Measurements from ENCODE around the gene ZNF512.

DNA sequence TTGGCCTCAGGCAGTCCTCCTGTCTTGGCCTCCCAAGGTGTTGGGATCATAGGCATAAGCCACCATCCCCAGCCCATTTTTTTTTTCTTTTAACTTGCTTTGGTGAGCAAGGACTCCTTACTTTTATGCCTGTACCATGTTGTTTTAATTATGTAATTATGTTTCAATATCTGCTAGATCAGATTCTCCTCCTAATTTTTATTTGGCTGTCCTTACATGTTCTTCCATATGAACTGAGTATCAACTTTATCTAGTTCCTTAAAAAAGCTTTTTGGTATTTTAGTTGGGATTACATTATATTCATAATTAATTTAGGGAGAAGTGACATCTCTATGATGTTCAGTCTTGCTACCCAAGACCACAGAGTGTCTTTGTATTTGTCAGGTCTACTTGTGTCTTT, 62.4 kb downstream of the ZNF512 start:
- TF ChIP-seq, protein P1, sequence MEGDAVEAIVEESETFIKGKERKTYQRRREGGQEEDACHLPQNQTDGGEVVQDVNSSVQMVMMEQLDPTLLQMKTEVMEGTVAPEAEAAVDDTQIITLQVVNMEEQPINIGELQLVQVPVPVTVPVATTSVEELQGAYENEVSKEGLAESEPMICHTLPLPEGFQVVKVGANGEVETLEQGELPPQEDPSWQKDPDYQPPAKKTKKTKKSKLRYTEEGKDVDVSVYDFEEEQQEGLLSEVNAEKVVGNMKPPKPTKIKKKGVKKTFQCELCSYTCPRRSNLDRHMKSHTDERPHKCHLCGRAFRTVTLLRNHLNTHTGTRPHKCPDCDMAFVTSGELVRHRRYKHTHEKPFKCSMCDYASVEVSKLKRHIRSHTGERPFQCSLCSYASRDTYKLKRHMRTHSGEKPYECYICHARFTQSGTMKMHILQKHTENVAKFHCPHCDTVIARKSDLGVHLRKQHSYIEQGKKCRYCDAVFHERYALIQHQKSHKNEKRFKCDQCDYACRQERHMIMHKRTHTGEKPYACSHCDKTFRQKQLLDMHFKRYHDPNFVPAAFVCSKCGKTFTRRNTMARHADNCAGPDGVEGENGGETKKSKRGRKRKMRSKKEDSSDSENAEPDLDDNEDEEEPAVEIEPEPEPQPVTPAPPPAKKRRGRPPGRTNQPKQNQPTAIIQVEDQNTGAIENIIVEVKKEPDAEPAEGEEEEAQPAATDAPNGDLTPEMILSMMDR (IDR thresholded peaks at IDR 0.05) = no peak
- TF ChIP-seq EP300 (IDR thresholded peaks at IDR 0.05) = no peak

All from suprapubic skin (tissue), 3 donors.